CD4-positive, alpha-beta T cell treated with Interleukin-6 at 100 ng/mL for 8 hours (primary cell): ENCODE data around the gene PDXP.
"Not testable (repeated sequence)": the region's sequence is repeated elsewhere in the genome, so short reads cannot be mapped to it uniquely, and the experiment has no call there.

ENCODE experiments used
- DNase-seq: peaks from one replicate; pipeline ENCODE4 v3.0.0-alpha.2; 2020; ENCODE audit warnings: mixed read lengths, low spot score

The PDXP gene, protein sequence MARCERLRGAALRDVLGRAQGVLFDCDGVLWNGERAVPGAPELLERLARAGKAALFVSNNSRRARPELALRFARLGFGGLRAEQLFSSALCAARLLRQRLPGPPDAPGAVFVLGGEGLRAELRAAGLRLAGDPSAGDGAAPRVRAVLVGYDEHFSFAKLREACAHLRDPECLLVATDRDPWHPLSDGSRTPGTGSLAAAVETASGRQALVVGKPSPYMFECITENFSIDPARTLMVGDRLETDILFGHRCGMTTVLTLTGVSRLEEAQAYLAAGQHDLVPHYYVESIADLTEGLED

GRCh38 chr22:37658133-37659065, at the start of gene PDXP:
PDXP (plus strand) TSS chr22:37658723; CDS start chr22:37658783, 60 bp downstream.
- peak; percentile 99 for DNase-seq

GRCh38 chr22:37609240-37610152, 49.0 kb upstream of the PDXP start:
- DNase-seq = no peak

DNA sequence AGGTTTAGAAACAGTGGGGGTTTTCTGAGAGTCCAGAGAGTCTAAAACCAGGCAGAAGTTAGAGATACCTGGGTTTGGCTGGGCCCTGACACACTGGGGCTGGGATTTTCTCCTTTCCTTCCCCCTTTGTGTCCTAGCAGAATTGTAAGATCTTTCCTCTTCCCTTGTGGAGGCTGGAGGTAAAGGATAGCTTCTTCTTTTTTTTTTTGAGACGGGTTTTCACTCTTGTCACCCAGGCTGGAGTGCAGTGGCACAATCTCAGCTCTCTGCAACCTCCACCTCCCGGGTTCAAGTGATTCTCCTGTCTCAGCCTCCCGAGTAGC, 48.4 kb upstream of the PDXP start:
- DNase-seq = not testable (repeated sequence)

GRCh38 chr22:37610480-37611129, 47.9 kb upstream of the PDXP start:
- no peak for DNase-seq

DNA sequence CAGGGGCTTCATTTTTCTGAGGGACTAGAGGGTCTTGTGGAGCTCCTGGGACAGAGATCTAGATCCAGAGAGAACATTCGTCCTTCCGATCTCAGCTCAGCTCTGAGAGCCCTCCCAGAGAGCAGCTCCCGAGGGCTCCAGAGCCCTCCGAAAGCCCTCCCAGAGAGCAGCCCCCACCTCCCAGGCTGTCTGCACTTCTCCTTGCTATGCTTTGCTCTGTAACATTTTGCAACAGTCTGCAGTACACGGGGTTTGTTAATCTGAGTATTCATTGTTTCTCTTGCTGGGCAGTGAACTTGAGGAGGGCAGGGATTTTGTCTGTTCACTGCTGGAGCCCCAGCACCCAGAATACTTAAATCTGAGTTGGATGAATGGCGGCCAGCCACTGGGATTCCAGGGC, 47.3 kb upstream of the PDXP start:
- DNase-seq = no peak

DNA sequence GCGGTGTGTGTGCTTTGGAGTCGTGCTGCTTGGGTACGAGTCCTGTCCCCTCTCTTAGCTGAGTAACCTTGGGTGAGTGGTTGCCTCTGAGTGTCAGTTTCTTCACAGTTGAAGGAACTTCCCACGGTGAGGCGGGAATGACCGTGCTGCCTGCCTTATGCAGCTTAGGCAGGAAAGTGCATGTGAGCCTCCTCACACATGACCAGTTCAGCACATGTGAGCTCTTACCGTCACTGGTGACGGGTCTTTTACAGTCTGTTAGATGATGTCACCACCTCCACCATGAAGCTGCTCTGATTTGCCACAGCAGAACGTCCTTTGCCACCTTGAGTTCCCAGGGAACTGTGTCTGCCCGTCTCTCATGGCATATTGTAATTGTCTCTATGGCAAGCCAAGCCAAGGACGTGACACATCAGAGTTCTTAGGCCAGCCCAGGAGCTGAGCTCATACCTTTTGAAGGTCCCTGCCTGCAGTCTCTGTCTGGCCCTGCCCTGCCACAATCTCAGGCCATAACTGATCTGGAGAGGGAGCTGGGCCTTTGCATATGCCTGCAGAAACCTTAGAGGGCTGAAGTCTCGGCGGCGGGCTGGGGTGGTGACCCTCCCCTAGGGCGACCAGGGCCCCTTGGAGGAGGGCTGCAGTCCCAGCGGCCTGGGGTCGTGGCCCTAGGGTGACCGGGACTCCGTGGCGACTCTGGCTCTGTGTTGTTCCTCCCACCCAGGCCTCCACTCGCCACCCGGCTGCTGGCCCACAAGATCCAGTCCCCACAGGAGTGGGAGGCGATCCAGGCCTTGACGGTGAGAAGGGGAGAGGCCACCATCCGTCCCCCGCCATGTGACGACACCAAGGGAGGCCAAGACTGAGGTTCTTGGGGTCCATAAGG, 42.1 kb upstream of the PDXP start:
- no peak for DNase-seq

- DNase-seq = no peak
Measured at GRCh38 chr22:37617431-37617830, 41.1 kb upstream of the PDXP start.

GRCh38 chr22:37618072-37618656, 40.4 kb upstream of the PDXP start:
- no peak for DNase-seq

DNA sequence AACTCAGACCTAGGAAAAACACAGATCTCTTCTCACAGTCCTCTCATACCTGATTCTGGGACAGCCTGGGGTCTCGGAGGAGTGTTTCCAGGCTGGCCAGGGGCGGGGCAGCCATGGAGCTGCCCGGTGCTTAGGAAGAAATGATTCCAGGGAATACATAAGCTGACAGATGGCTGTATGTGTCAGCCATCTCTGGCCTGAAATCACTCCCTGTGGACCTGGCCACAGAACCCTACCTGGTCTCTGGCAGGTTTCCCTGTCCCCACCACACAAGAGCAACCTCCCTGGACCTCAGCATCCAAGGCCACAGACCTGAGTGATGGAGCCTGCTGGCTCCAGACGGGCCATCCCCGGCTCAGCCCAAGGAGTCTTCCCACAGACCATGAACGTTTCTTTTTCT, 39.8 kb upstream of the PDXP start:
- no peak for DNase-seq

DNA sequence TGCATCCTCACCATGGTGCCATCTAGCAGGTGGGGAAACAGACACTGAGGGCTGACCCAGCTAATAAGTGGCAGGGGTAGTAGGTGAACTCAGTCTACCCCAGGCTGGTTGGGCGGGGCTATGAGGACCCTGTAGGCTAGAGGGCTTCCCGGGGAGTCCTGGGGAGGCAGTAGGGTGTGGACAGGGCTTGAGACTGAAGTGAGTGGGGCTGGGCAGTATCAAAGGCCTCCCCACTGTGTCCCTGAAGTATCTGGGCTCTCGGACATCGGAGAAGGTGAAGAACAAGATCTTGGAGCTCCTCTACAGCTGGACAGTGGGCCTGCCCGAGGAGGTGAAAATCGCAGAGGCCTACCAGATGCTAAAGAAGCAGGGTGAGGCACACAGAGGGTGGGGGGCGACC, 38.5 kb upstream of the PDXP start:
- no peak for DNase-seq

DNA sequence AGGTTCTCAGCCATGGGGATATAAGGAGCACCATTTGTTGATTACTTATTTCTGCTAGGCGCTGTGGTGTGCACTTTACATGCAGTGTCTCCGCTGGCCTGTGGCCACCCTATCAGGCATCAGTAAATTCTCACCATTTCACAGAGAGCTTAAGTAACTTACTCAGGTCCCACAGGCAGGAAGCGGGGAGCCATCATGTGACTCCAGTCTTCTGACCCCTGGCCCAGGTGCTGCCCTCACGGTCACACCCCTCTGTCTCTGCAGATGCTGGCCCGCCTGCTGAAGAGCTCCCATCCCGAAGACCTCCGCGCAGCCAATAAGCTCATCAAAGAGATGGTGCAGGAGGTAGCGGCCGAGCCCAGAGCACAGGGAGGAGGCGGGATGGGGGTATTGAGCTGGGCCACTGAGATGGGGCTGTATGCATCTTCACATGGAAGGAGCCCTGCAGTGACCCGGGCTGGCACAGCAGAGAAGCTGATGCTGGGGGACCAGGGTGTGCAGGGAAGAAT, 37.1 kb upstream of the PDXP start:
- DNase-seq = no peak

DNA sequence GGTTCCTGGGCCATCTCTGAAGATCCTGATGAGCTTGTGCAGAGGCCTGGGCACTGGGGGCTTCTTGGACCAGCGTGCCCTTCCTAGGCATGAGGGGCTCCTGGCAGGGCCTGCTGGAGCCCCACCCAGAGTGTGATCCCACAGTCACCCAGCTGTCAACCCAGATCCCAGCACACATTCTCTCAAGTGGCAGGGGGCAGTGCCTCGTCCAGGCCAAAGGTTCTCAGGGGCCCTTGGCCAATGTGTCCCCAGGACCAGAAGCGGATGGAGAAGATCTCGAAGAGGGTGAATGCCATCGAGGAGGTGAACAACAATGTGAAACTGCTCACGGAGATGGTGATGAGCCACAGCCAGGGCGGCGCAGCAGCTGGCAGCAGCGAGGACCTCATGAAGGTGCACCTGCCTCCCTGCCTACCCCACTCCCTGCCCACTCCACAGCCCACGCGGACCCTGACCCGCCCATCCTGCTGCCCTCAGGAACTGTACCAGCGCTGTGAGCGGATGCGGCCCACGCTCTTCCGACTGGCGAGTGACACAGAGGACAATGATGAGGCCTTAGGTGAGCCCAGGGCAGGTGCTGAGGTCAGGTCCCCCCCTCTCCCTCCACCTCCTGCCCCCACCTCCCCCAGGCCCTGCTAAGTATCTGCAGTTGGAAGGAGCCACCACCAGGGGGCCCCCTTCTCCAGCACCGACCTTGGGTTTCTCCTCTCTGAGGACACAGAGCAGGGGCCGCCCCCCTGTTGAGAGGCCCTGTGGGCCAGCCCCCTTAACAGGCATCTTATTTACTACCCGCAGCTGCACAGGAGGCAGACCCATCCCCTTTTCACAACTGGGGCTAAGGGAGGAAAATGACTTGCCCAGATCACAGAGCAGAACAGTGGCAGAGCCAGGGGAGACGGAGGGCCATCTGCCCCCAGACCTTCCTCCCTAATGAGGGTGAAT, 35.2 kb upstream of the PDXP start:
- peak; percentile 76 for DNase-seq

DNA sequence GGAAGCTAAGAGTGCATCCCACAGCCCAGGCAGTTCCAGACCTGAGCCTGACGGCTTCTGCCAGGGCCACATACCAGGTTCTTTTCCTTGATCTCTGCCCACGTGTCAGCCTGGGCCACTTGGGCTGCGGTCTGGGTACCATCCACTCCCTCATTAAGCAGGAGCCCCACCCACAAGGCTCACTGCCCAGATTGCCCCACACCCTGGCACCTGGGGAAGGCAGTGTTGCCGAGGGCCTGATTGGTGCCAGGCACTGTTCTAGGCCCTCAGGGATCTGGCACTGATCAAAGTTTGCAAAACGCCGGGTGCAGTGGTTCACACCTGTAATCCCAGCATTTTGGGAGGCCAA, 34.5 kb upstream of the PDXP start:
- DNase-seq = no peak

DNA sequence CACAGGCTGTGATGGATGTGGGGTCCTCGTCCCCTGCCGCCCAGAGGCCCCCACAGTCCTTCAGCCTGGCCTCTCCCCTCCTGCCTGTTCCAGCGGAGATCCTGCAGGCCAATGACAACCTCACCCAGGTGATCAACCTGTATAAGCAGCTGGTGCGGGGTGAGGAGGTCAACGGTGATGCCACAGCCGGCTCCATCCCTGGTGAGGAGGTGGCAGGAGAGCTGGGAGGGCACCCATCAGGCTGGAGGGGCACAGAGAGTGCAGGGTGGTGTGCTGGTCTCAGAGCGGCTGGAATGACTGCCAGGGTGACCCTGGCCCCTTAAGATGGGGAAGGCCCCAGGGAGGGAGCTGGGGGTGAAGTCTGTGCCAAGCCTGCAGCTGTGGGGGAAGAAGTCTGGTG, 33.6 kb upstream of the PDXP start:
- no peak for DNase-seq

DNA sequence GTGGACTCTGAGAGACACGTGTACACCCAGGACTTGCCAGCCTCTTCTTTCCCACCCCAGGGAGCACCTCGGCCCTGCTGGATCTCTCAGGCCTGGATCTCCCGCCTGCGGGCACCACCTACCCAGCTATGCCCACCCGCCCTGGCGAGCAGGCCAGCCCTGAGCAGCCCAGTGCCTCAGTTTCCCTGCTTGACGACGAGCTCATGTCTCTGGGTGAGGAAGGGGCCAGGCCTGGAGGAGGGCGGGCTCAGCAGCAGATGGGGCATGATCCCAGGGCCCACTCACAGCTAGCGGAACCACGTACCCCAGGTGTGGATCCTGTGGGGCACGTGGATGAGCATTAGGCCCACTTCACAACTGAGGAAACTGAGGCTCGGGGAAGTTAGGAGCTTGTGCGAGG, 32.8 kb upstream of the PDXP start:
- DNase-seq = no peak

DNA sequence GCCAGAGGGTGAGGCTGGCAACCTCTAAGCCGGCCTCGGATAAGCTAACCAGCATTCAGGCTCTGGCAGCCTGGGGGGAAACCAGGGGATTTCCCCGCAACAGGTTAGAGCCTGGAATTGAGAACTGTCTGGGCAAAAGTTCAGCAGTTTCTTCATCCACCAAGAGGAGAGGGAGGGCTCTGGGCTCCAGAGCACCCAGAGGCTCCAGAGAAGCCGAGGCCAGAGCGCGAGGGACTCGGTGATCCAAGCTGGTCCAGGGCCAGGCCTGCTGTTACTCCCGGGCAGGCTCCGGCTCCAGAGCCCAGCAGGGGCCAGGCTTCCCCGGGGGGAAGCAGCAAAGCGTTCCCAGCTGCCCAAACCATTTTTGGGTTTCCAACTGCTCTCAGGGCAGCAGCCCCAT, 32.4 kb upstream of the PDXP start:
- DNase-seq = no peak

DNA sequence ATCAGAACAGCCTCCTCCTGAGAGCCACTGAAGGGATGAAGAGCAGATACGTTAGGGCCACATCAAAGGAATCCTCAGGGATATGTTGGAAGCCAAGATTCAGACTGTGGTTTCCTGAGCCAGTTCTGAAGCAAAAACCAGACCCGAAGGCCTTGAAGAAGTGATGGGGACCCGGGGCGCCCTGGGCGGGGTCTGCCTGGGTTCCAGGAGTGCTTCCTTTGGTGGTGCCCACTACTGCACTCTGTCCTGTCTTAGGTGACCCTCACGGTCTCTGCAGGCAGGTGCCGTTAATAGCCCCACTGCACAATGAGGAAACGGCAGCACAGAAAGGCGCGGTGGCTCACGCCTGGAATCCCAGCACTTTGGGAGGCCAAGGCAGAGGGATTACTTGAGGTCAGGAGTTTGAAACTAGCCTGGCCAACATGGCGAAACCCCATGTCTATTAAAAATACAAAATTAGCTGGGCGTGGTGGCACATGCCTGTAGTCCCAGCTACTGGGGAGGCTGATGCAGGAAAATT, 31.9 kb upstream of the PDXP start:
- DNase-seq = no peak

GRCh38 chr22:37627121-37627520, 31.4 kb upstream of the PDXP start:
- DNase-seq = no peak

GRCh38 chr22:37627545-37627944, 31.0 kb upstream of the PDXP start:
- DNase-seq = peak; percentile 68
